ENCODE measurements around the gene C1orf87. TPM values are rescaled to one million over a fixed set of nuclear protein-coding genes. Genes with fewer than 3 reads are reported as not detected.
"Not testable (repeated sequence)": the region's sequence is repeated elsewhere in the genome, so short reads cannot be mapped to it uniquely, and the experiment has no call there.

Gene C1orf87
- polyA plus RNA-seq, 3 donors = 0.06 TPM; not detected in 2

DNA sequence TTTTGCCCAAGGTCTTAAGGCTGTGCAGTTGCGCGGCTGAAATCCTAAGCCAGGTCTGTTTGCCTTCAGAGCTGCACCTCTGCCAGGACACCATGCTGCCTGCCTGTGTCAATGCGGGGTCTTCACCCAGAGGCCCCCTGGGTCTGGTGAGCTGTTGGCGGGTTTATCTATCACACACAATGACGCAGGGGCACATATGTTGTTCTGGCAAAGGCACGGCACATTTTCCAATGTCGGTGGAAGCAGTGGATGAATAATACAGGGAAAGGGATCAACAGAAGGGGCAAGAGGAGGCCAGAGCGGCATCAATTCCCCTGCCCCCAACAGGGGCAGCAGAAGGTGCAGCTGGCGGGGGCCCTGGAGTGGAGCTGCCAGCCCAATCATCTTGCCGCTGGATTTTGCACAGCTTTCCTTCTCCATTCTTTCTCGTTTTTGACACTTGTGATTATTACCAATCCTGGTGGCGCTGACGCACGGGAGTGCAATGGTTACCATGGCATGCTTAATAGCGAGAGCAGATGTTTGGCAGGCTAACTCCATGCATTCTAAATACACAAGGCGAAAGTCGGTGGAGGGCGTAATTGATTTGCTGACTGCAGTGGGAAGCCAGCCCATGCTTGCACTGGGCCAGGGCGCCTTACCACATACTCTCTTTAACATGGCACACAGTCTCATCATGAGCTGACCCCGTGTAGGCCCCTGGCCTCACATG lies 101.2 kb downstream of the C1orf87 start:
- no peak overlapping the region for H3K27ac ChIP-seq (ENCODE audit: low read depth, low read length)
- 82 to 91% (median 91%) methylated on average over 20 of the region's 20 CpGs for WGBS, 3 donors

DNA sequence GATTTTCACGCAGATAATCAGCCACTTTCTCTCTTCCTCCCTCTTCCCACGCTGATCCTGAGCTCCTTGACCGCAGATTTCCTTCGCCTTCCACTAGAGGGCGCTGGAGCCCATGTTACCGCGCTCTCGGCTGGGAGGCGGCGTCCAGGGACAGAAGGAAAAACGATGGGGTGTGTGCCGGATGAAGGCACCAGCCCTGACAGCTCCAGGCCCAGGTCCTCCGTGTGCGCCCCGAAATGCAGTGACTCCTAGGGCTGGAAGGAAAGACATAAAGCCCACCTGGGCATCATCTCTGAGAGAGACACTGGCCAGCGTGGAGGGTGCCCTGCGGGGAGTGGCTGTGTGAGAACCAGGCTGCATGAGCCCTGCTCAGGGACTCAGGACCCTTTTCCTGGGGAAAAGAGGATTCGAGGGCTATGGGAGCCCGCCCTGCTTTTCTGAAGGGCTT lies 102.1 kb downstream of the C1orf87 start:
- H3K27ac ChIP-seq (ENCODE audit: low read depth, low read length) = no peak overlapping the region
- WGBS, 3 donors = 12 to 13% (median 12%) methylated on average over 19 of the region's 19 CpGs

DNA sequence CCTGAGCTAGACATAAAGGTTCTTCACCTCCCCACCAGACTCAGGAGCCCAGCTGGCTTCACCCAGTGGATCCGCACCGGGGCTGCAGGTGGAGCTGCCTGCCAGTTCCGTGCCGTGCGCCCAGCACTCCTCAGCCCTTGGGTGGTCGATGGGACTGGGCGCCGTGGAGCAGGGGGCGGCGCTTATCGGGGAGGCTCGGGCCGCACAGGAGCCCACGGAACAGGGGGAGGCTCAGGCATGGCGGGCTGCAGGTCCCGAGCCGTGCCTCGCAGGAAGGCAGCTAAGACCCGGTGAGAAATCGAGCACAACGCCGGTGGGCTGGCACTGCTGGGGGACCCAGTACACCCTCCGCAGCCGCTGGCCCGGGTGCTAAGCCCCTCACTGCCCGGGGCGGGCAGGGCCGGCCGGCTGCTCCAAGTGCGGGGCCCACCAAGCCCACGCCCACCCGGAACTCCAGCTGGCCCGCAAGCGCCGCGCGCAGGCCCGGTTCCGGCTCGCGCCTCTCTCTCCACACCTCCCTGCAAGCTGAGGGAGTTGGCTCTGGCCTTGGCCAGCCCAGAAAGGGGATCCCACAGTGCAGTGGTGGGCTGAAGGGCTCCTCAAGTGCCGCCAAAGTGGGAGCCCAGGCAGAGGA lies 103.9 kb downstream of the C1orf87 start:
- 96 to 98% (median 98%) methylated on average over 25 to 41 of the region's 42 CpGs for WGBS, 3 donors
- H3K27ac ChIP-seq (ENCODE audit: low read depth, low read length) = not testable (repeated sequence)

DNA sequence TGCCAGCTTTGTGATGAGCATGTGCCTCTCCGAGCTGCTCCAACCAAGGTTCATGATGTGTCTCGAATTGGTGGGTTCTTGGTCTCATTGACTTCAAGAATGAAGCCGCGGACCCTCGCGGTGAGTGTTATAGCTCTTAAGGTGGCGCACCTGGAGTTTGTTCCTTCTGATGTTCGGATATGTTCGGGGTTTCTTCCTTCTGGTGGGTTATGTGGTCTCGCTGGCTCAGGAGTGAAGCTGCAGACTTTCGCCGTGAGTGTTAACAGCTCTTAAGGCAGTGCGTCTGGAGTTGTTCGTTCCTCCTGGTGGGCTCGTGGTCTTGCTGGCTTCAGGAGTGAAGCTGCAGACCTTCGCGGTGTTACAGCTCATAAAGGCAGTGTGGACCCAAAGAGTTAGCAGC lies 104.8 kb downstream of the C1orf87 start:
- WGBS, 3 donors = 87 to 95% (median 92%) methylated on average over 17 of the region's 17 CpGs
- not testable (repeated sequence) for H3K27ac ChIP-seq (ENCODE audit: low read depth, low read length)

DNA sequence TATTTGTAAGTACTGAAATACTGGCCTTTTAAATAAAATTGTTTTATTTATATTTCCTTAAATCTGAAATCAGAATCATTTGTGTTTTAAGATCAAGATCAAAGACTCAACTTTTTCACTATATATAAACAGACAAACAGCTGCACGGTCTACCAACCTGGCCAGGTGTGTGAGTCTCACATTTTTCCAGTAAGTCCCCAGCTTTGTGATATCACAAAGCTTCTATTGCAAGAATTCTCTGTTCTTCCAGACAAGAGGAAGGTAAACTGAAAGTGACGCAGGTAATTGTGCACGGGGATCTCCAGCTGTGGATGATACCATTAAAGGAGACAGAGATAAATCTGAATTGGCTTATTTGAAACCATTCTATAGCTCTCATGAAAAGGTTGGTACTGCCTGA lies 105.8 kb downstream of the C1orf87 start:
- no peak overlapping the region for H3K27ac ChIP-seq (ENCODE audit: low read depth, low read length)
- WGBS, 3 donors = 49 to 91% (median 90%) methylated on average over 3 of the region's 3 CpGs

DNA sequence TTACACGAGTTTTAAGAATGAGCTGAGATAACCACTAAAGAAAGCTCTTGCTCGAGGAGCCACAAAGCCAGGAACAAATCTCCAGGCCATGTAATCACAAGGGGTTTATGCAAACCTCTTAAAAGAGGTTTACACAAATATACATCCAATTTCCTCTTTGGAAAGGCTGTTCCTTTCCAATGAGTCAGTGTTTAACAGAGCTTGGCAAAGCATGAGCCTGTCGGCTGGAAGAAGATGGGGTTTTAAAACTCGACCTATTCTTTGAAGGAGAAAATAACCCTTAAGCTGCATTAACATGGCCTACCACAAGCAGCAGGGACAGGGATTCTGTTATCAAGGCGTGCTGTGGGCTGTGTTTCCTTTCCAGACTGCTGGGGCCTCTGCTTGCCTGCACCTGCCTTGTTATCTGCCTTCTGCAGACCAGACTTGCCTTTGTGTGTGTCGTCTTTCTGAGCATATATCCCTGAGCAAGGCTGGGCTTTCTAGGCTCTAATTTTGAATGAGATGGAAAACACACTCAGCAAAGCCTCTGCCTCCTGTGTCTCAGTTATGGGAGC lies 106.4 kb downstream of the C1orf87 start:
- H3K27ac ChIP-seq (ENCODE audit: low read depth, low read length) = no peak overlapping the region

DNA sequence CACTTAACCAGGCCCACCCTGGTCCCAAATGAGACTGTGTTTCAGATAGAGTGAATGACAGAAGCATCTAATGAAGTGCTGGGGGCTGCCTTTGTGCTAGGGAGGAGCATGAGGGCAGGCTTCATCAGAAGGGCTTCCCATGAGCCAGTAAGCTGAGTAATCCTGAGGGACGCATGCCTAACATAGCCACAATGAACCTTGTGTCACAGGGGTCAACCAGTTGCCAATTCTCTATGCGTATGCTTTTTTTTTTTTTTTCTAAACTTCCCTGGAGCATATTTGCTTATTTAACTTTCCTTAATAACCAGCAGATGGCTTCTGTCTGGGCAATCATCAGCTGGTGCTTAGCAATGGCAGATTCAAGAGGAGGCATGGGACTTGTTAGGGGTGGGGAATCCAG lies 121.5 kb downstream of the C1orf87 start:
- 80 to 92% (median 89%) methylated on average over 2 of the region's 2 CpGs for WGBS, 3 donors
- H3K27ac ChIP-seq (ENCODE audit: low read depth, low read length) = no peak overlapping the region

More for the DNA sequence above, 106.4 kb downstream of the C1orf87 start:
- 35 to 52% (median 37%) methylated on average over 6 of the region's 6 CpGs for WGBS, 3 donors

DNA sequence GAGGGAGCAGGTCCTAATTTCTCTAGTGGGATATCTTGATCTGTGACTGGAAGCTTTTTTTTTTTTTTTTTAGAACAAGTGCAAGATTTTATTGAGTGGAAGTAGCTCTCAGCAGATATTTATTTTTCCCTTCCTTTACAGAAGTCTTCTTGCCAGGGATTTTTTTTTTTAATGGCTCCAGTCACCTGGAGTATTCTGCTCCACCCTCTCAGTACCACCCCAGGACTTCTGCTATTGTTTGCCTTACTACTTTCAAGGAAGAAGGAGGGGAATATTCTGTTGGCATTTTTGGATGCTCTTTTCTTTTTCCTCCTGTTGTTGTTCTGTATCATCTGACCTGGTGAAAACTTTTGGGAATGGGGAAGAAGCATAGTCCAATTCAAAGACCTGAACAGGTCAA lies 123.9 kb downstream of the C1orf87 start:
- no peak overlapping the region for H3K27ac ChIP-seq (ENCODE audit: low read depth, low read length)

DNA sequence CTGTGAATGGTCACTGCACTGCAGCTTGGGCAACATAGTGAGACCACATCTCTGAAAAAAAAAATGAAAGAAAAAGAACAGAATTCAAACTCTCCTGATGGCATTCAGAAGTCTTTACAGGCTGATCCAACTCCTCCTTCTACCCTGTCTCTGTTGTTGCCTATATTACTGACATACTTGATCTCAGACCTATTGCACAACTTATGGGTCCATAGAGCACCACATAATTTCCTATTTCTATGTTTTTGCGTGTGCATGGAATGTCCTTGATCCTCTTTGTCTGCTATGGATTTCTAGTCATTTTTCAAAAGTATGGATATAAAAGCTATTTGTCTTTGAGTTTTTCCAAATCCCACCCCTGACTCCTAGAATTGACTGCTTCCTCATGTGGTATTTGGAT lies 124.6 kb downstream of the C1orf87 start:
- 47 to 59% (median 51%) methylated on average over 1 of the region's 1 CpG for WGBS, 3 donors
- no peak overlapping the region for H3K27ac ChIP-seq (ENCODE audit: low read depth, low read length)

DNA sequence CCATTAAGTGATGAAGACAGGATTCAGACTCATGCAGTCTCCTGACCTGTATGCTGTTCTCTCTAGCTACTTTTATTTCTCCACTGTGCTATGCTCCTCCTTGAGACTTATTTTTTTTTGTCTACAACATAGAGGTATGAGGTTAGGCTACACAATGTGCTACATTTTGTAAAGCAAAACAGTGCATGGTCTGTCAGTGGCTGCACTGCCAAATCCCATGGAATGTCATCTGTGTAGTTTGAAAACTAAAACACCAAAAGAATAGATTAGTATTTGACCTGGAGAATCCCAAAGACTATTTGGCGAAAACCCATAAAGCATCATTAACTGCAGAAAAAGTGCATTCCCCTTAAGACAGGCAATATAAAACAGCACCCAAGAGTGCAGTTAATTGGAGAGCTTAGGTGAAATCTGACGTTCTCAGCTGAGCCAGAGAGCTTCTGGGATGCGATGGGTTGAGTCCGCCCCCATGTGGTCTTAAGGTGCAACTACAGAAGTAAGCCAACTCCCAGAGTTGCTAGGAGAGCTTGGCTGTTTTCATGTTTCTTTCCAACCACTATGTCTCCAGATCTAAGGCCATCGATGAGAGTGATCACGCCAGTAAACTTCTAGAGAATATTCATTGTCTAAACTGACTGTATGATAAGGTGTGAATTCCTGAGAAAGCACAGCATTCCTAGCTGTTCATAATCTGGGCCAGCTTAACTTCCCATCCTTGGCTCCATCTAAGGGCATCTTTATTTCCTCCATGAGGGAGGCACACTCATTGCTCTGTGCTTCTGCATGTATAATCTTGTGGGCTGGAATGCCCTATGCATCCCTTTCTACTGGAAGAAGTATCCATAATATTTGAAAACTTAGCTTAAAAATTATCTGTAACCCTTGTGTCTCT lies 126.3 kb downstream of the C1orf87 start:
- no peak overlapping the region for H3K27ac ChIP-seq (ENCODE audit: low read depth, low read length)
- 2 to 3% (median 2%) methylated on average over 6 of the region's 6 CpGs for WGBS, 3 donors

DNA sequence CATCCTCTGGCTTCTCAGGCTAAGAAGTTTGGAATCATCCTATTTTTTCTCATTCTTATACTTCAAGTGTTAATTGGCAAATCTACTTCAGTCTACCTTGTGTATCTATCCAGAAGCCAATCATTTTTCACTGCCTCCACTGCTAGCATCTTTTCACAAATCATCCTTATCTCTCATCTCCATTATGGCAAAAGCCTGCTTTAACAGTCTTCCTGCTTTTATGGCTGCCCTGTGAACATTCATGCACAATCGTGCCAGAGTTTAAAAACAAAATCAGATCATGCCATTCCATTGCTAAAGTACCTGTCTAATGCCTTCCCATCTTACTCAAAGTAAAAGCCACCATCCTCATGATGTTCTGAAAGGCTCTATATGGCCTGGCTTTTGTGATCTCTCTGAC lies 127.8 kb downstream of the C1orf87 start:
- no peak overlapping the region for H3K27ac ChIP-seq (ENCODE audit: low read depth, low read length)
- WGBS, 3 donors = 22 to 45% (median 30%) methylated on average over 1 of the region's 1 CpG

Other genes starting within 250 kb of the C1orf87 start
- under 1 TPM; 0.25 to 0.71 (median 0.56) TPM for gene CYP2J2, start 147.0 kb downstream of the C1orf87 start, polyA plus RNA-seq